Activated CD8-positive, alpha-beta memory T cell treated with anti-CD3 and anti-CD28 coated beads for 24 hours (primary cell): ENCODE results near the gene GRIN1.
A peak's percentile ranks its signal among the peaks of the same experiment; 100 is the strongest.

ENCODE experiments used
- DNase-seq: peaks from one replicate; pipeline ENCODE4 v3.0.0-alpha.2; 2020

The GRIN1 gene

DNA sequence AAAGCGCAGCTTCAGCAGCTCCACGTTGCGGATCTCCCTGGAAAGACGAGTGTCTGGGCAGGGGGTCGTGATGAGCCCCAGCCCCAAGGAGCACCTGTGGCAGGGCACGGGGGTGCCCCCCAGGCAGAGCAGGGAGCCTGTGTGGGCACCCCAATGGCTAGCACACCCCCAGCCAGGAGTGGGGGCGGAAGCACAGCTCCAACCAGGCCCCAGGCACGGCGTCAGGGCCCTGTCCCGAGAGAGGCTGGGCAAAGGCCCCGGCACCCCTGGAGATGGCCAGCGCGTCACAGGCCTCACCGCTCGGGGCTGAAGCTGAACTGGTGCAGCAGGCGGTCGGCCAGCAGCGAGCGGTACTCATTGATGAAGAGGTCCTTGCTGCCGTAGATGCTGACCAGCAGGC lies 41.5 kb downstream of the GRIN1 start:
- no peak for DNase-seq

DNA sequence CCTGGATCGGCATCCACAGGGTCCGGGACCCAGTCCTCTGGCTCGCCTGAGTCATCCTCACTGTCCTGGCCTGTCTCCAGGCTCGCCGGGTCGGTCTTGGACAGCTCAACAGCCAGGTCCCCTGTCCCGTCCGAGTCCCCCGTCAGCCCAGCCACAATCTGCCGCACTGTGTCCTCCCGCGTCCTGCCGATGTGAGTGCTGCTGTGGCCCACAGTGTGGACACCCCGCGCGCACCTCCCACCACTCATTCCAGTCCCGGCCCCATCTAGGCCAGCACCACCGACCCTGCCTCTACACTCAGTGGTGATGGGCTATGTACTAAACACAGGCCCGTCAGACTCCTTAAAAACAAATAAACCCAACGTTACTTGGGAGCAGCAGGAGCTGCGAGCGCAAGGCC lies 42.7 kb downstream of the GRIN1 start:
- no peak for DNase-seq

DNA sequence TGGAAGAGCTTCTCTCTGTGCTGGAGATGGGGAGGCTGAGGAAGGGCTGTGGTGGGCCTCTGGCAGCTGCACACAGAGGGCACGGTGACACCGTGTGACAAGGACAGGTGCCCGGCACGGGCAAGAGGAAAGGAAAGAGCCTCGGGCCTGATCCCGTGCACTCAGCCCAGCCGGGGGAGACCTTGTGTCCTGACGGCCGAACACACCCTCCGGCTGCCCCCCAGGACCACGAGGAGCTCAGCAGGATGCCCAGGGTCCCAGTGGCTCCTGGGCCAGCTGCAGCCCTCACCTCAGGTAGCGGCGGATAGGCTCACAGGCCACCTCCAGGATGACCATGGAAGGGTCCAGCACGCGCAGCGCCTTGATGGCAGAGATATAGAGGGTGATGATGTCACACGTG lies 43.9 kb downstream of the GRIN1 start:
- DNase-seq, result no peak

DNA sequence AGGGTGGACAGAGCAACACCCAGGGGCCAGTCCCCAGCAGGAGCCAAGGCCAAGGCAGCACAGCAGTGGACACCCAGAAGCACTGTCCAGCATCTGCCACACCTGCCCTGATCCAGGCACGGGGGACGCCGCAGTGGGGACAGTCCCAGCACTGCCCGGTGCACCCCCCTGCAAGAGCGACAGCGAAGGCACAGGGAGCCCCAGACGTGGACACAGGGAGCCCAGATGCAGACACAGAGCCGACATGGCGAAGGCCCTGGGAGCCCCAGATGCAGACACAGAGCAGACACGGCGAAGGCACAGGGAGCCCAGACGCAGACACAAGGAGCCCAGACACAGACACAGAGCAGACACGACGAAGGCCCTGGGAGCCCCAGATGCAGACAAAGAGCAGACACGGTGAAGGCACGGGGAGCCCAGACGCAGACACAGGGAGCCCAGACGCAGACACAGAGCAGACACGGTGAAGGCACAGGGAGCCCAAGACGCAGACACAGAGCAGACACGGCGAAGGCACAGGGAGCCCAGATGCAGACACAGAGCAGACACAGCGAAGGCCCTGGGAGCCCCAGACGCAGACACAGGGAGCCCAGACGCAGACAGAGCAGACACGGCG lies 45.1 kb downstream of the GRIN1 start:
- DNase-seq, result no peak

DNA sequence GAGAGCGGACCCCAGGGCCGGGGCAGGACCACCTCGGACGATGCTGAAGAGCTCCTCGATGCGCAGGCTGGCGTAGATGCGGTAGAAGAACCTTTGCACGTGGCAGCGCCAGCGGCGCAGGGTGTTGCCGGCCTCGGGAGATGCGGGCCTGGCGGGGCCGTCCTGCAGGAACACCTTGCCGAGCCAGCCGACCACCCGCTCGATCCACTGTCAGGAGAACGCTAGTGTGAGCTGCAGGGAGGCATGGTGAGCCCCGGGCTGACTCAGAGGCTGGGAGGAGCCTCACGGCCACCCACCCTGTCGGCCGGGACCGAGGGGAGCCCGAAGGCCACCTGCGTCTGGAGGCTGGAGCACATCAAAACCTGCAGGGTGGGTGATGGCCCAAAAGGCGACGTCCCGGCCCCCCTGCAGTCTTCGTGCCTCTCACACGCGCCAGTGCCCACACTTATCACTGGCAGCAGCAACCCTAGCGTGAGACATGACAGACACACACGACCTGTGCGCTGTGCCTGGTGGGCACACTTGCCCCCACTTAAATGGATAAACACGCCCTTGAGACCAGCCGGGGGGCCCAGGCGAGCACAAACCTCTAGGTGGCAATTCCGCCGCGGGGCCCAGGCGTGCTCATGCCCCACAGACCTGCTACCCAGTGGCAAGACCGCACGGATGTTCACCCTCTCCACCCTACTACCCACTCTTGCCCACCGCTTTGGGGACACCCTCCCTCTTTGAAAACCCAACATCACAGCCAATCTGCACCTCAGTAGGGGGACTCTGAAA lies 46.1 kb downstream of the GRIN1 start:
- DNase-seq, result no peak

DNA sequence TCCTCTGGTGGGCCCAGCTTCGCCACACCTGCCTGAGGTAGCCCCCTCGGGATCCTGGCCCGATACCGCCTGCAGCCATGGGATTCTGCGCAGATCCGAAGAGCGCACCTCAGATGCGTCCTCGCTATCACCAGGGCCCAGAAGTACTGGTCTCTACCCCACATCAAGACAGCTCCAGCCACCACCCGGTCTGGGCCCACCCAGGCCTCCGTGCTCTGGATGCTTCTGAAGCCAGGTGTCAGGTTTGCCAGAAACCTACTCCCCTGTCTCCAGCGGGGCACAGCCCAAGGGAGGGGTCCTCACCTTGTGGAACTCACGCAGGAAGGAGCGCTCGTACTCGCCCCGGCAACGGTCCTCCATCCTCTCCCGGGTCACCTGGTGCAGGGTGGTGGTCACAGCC lies 47.0 kb downstream of the GRIN1 start:
- DNase-seq, result no peak

DNA sequence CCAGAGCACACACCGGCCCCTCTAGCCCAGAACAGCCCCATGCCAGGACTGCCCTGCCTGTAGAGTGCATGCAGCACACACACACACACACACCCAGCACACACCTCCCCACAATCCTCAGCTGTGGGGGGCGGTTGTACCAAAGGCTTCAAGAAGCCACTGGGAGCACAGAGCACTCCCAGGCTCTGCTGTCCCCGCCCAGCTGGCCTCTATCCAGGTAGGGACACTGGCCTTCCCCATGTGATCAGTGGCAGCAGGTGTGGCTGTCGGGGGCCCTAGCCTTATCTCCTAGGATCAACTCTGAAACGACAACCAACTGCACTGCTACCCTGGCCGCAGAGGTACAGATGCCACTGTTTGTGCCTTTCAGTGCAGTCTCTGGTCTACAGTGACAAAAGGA lies 47.4 kb downstream of the GRIN1 start:
- DNase-seq, result no peak

DNA sequence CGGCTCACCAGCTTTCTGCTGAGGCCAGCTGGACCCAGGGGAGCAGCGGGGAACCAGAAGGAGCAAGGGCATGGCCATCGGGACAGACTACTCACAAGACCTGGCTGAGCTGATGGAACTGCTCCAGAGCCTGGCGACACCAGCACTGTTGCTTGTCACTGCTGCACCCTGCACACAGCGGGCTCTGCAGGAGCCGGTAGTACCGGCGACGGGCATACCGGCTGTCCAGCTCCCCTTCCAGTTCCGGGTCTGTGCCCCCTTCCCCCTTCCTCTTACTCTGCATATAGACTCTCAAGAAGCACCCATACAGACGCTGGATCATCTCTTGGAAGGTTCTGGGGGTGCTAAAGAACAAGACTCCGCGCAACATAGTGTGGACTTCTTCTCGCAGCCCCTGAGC lies 48.4 kb downstream of the GRIN1 start:
- DNase-seq, result no peak

DNA sequence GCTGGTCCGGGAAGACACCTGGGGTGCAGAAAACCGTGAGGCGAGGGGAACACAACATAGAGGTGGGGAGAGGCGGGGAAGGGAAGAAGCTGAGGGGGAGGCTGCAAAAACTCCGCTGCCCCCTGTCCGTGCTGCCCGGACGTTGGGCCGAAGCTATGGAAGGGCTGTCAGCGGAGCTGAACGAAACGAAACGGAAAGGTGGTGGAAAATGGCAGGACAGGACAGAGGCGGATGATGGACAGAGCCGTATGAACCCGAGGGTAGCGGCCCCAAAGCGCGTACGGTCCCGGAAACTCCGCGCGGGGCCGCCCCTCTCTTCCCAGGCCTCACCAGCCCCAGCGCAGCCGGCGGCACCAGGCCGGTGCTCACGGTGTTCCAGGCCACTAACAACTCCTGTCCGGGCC lies 49.1 kb downstream of the GRIN1 start:
- no peak for DNase-seq

DNA sequence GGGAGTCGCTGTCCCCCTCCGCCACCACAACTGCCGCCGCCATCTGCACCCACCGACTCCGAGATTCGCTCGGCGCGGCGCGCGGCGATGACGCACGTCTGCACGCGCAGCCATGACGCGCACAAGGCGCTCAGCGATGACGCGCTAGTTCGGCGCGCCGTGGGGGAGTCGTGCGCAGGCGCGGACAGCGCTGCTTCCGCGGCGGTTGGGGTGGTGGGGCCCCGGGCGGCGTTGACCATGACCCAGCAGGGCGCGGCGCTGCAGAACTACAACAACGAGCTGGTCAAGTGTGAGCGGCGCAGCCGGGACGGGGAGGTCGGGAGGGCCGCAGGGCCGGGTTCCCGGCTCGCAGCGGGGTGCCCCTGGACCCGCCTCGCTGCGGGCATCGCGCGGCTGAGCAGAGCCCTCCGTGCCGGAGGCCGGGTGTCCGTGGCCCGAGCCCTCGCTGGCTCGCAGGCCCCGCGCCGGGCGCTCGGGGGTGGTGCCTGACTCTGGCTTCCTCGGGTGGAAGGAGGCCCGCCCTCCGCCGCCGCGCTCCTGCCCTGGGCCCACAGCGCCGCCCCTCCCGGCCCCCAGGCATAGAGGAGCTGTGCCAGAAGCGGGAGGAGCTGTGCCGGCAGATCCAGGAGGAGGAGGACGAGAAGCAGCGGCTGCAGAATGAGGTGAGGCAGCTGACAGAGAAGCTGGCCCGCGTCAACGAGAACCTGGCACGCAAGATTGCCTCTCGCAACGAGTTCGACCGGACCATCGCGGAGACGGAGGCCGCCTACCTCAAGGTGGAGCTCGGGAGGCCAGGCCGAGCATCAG lies 49.7 kb downstream of the GRIN1 start, which contains the start of the genes ANAPC2 and SSNA1:
ANAPC2 (minus strand) TSS at position 71 of the 807 bp plus-strand sequence; CDS start at position 43, 28 bp downstream.
SSNA1 (plus strand) TSS at position 187 of the 807 bp plus-strand sequence; CDS start at position 238, 51 bp downstream.
- peak; percentile 98 for DNase-seq

DNA sequence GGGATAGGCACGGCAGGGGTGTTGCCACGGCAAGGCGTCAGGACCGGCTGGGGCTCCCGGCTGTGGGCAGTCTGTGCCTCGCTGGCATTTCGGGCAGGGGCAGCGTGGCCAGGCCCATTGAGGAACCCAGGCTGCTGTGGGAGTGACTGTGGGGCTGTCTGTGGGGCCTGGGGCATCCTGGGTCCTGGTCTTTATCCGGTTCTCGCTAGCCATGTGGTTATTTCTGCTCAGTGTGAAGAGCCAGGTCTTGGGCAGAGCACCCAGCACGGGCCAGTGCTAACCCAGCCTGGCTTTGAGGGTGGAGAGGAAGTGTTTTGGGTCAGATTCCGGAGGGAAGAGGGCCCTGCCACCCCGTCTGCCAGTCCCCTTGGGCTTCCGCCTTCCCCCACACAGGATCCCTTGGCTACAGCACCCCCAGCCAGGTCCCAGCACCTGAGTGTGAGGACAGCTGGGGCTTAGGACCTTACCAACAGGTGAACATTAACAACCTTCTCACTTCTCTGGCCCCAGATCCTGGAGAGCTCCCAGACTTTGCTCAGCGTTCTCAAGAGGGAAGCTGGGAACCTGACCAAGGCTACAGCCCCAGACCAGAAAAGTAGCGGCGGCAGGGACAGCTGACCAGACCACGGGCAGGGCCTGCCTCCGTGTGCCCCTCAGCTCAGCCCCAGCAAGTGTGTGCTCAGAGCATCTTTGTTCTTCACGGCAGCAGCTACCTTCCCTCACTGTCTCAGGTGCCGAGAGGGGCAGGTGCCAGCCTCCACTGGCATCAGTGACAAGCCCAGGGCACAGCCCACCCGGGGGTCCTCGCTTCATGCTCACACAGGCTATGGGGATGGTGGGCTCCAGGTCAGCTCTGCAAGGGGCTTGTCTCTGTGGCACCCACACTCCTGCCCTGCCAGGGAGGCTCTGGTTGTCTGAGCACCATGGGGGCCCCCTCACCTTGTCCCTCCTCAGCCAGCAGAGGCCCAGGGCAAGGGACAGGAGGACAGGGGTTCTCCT lies 50.6 kb downstream of the GRIN1 start:
- DNase-seq, result no peak

DNA sequence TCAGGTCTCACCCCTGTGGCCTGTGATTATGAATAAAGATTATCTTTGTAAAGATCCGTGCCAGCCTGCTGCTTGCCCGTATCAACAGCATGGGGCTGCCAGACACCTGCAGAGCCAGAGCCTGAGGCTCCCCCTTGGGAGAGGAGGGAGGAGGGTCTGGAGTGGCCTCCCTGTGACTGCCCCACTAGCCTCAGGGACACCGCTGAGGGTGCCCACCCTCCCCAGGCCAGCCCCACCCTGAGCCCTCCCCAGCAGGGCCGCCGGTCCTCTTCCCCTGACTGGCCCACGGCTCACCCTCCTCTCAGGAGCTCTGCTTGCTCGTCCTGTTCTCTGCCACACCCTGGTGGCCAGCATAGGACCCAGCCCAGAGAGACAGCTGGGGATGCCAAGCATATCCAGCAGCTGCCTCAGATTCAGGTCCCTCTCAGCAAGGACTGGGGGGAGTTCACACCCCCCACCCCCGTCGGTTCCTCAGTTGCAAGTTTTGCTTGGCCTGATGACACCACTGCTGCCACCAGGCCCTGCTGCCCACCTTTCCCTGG lies 51.4 kb downstream of the GRIN1 start:
- no peak for DNase-seq

DNA sequence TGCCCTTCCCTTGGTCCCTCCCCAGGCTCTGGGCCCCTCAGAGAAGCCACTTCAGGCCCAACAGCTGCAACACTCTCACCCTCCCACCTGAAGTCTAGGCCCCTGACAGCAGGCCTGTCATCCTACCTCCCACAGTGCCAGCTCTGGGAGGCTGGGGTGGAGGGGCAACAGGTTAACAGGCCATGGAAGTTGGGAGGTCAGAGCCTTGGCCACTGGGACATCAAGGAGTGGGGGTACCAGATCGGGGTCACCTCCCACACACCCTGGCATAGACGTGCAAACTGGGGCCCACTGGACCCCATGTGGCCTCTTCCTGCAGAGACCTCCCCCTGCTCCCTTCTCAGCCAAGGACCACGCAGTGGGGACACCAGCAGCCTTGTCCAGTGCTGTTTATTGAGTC lies 52.3 kb downstream of the GRIN1 start:
- no peak for DNase-seq

DNA sequence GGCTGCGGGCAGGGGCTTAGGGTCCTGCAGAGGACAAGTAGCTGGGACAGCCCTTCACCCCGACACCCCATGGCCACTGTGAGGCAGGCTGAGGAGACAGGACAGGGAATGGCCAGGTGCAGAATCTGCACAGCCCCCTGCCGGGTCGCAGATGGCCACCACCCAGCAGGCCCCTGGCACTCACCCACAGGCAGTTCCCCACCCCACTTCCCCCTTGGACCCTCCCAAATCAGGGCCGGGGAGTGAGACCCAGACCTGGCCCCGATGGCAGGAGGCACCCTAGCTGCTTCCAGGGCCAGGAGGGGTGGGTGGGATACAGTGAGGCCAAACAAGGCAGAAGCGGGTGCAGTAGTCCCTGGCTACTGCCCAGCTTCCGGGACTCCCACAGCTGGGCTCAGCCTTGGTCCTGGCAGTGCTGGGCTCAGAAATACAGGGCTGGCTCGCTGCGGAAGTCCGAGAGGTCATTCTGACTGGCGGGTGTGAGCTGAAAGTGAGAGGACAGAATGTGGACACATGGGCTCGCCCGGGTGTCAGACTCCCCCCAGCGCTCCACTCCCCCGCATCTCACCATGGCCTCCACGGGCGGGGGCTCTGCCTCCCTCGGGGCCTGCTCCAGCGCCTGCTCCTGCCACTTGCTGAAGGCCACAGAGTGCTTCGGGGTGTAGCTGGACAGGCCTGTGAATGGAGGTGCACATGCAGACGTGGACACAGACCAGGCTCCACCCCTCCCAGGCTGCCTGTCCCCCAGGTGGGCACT lies 52.9 kb downstream of the GRIN1 start:
- no peak for DNase-seq

DNA sequence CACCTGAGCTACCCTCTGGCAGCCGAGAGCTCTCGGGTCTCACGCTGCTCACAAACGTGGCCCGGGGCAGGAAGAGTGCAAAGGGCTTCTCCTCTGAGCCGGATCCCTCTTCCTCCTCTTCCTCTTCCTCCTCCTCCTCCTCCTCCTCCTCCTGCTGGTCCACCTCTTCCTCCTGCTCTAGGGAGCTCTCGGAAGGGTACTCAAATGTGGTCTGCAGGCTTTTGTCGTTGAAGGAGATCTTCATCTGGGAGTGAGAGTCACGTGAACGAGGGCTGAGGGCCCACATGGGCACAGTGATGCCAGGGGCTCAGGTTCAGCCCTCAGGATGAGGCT lies 53.5 kb downstream of the GRIN1 start:
- no peak for DNase-seq

DNA sequence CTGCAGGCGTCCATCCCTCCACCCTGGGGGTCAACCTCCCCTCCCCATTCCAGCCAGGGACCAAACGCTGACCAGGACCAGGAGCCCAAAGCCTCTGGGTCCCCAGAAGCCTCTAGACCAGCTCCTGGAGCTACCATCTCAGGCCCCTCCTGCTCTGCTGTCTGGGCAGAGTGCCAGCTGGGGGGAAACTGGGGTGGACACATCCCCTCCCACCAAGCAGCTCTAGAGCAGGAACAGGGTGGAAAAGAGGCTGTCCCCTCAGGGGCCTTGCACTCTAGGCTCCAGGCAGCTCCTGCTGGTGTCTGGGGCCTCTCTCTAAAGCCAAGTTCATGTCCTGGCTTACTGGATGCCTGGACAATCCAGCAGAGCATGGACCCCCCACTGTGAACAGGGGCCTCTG lies 53.9 kb downstream of the GRIN1 start:
- no peak for DNase-seq

DNA sequence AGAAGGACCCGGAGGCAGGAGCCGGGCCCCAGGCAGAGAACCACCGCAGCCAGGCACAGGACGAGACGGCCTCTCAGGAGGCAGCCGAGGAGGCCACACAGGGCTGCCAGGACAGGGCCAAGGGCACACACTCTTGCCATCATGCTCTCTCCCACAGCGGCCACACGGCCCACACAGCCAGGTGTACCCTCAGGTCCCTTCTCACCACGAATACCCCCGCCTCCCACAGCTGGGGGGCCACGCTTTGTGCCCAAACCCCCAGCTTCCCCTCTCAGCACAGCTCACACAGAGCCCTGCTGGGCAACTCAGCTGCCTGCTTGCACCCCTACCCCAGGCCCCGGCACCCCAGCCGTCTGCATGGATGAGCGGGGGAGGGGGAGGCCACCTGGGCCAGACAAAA lies 54.8 kb downstream of the GRIN1 start:
- no peak for DNase-seq

DNA sequence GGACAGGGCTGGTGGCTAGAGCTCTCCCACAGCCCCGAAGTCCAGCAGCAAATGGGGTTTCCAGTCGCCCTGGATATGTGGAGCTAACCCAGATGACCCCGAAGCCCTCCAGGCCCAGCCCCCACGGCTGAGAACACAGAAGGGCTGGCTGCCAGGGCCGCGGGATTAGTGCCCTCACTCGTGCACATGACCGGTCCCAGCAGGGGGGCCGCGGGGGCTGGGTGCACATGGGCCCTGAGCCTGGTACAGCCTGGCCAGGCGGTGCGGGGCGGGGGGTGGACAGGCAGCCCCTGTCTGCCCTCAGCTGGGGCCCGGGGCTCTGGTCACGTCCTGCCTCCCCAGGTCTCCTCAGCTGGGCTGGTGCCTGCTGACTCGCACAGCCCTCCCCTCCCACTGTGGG lies 55.4 kb downstream of the GRIN1 start:
- DNase-seq, result no peak

DNA sequence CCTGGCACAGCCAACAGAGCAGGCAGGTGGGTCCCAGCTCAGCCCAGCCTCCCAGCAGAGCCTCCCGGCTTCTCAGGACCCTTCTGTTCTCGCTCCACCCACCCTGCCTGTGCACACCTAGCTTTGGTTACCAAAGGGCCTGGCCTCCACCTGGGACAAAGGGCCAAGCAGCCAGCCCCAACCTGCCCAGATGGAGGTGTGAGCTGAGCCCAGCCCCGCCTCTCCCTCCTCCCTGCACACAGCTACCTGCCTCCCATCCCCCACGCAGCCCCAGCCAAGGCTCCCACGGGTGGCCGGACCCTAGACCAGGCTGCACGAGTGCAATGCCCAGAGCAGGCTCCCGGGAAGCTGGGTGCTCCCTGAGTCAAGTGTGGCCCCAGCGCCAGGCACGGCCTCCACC lies 56.0 kb downstream of the GRIN1 start:
- DNase-seq, result no peak

DNA sequence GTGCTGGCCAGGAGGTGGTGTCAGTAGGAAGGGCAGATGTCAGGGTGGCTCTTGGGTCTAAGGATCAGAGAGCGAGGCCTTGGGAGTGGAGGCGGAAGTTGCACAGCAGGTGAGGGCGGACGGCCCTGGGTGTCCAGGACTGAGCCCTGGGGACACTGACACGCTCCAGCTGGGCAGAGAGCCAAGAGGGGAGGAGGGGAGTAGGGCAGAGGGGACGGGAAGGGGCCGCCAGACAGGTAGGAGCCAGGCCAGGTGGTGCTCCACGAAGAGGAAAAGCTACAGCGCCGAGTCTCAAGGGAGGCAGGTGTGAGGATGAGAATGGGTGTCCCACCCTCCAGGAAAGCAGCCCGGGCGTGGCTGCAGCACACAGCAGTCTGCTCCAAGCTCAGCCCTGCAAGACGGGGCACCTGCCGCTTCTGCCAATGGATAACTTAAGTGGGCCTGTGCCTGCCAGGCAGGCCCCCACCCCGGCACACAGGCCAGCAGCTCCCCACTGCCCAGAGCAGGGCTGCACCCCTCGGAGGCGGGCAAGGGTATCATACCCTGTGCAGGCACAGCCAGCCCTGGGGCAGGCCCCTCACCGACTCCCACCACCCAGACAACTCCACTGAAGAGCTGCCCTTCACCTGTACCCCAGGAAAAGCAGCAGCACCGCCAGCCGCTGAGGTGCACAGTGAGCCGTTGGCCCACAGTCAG lies 56.7 kb downstream of the GRIN1 start:
- no peak for DNase-seq
